Esophagus muscularis mucosa (tissue), 4 donors: ENCODE measurements around the gene CAMSAP2. TPM values are rescaled to one million over a fixed set of nuclear protein-coding genes. Genes with fewer than 3 reads are reported as not detected.

ENCODE experiments used
- DNase-seq: peaks from one replicate; pipeline ENCODE4 v3.0.0-alpha.2; 2017; ENCODE audit errors: extremely low spot score
- H3K27ac ChIP-seq, 4 donors: fragments of 200-600 bp; sonication (generic); replicated peaks in 1 of 4; 1 replicate in 3 of 4; 2 replicates in 1 of 4; pipeline ENCODE4 v1.5.1; 2016 to 2019; ENCODE audit warnings: mild to moderate bottlenecking in 1 of 4
- H3K27me3 ChIP-seq, 4 donors: fragments of 200-600 bp; sonication (generic); one replicate each; pipeline versions ENCODE4 v1.5.1 to v1.6.0; 2016 to 2019
- H3K36me3 ChIP-seq, 4 donors: fragments of 200-600 bp; sonication (generic); one replicate each; pipeline ENCODE4 v1.5.1; 2016 to 2019
- H3K4me1 ChIP-seq, 4 donors: fragments of 200-600 bp; sonication (generic); one replicate each; pipeline ENCODE4 v1.5.1; 2016 to 2019
- H3K4me3 ChIP-seq, 4 donors: fragments of 200-600 bp; sonication (generic); 1 replicate in 2 of 4; 2 replicates in 2 of 4; pipeline ENCODE4 v1.5.1; 2016 to 2019; ENCODE audit warnings: mild to moderate bottlenecking in 4 of 4, moderate library complexity in 1 of 4
- H3K9me3 ChIP-seq, 4 donors: fragments of 200-600 bp; sonication (generic); 1 replicate in 3 of 4; 2 replicates in 1 of 4; pipeline ENCODE4 v1.5.1; 2016 to 2019
- EP300 ChIP-seq: sonication (generic); formaldehyde crosslinking; IDR thresholded peaks from one replicate; pipeline ENCODE4 v1.6.1; 2017; ENCODE audit warnings: antibody characterized with exemption
- POLR2A ChIP-seq: fragments of 450-650 bp; IDR thresholded peaks from one replicate; pipeline ENCODE4 v1.6.1; 2017; ENCODE audit warnings: antibody characterized with exemption, moderate library complexity, mild to moderate bottlenecking, low read depth
- POLR2AphosphoS5 ChIP-seq, 2 donors: sonication (generic); formaldehyde crosslinking; IDR thresholded peaks; one replicate each; pipeline ENCODE4 v1.6.1; 2017; ENCODE audit warnings: antibody characterized with exemption in 2 of 2
- WGBS: methylation state at CpG from one replicate; pipeline ENCODE4 v1.1.5; 2018; 5-methylcytosine and 5-hydroxymethylcytosine counted together
- intact Hi-C: fragments of 100-400 bp; cut with DNase I; formaldehyde crosslinking; loops from one replicate; pipeline ENCODE4 v1.15.1; 2023
- total RNA-seq, 4 donors: library from RNA; depleted of rRNA; stranded (reverse); fragments of >200 nt; gene quantifications; one replicate each; pipeline versions ENCODE4 v1.1.0 to v1.2.1, GENCODE V29; 2016
- TF ChIP-seq, protein P1 (sequence below), 3 experiments: fragments of 200-600 bp in 2 of 3; fragments of 450-650 bp in 1 of 3; sonication (generic) in 2 of 3; IDR thresholded peaks; one replicate each; pipeline ENCODE4 v1.5.1; 2017 to 2019; ENCODE audit warnings: antibody characterized with exemption in 3 of 3, mild to moderate bottlenecking in 2 of 3, moderate library complexity in 1 of 3

CAMSAP2 gene
- total RNA-seq, 4 donors from 2014 or later: 34.6 to 44.0 (median 38.4) TPM

GRCh38 chr1:200831091-200831490, 92.4 kb downstream of the CAMSAP2 start:
- H3K9me3 ChIP-seq: no peaks in the 10 kb centered on the region
- intact Hi-C loops: no loop called here
- TF ChIP-seq POLR2AphosphoS5 (IDR thresholded peaks at IDR 0.05) (no peak), EP300 (no peak)
- no peak overlapping the region for H3K4me3 ChIP-seq
- H3K27ac ChIP-seq: no peak overlapping the region
- DNase-seq: no peak
- no peaks in the 10 kb centered on the region for H3K27me3 ChIP-seq
- H3K4me1 ChIP-seq: peaks cover 0 to 4% (median 0%) of the 10 kb centered on the region in 4 donors
- 78% methylated on average over 2 of the region's 2 CpGs for WGBS
- H3K36me3 ChIP-seq: peaks cover 0 to 15% (median 7%) of the 10 kb centered on the region in 4 donors

DNA sequence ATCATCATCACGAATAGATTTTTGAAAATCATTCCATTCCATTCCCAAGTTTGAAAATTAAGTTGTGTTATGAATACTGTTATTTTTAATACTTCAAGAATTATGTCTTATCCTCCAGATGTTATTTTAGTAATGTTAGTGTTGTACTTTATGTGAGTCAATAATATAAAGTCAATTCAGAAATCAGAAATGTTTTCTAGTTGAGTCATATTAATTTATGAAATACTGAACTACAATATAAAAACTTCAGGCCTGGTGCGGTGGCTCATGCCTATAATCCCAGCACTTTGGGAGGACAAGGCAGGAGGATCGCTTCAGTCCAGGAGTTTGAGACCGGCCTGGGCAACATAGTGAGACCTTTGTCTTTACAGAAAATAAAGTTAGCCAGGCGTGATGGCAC, 95.7 kb downstream of the CAMSAP2 start:
- no peaks in the 10 kb centered on the region for H3K27me3 ChIP-seq
- no peak overlapping the region for H3K4me3 ChIP-seq
- no peaks in the 10 kb centered on the region for H3K9me3 ChIP-seq
- 90% methylated on average over 5 of the region's 5 CpGs for WGBS
- peaks cover 0 to 21% (median 7%) of the 10 kb centered on the region in 4 donors for H3K36me3 ChIP-seq
- intact Hi-C loops: no loop called here
- H3K4me1 ChIP-seq: peaks cover 0 to 8% (median 2%) of the 10 kb centered on the region in 4 donors
- DNase-seq: no peak
- H3K27ac ChIP-seq: no peak overlapping the region
- TF ChIP-seq POLR2A: no peak
- TF ChIP-seq, protein P1, sequence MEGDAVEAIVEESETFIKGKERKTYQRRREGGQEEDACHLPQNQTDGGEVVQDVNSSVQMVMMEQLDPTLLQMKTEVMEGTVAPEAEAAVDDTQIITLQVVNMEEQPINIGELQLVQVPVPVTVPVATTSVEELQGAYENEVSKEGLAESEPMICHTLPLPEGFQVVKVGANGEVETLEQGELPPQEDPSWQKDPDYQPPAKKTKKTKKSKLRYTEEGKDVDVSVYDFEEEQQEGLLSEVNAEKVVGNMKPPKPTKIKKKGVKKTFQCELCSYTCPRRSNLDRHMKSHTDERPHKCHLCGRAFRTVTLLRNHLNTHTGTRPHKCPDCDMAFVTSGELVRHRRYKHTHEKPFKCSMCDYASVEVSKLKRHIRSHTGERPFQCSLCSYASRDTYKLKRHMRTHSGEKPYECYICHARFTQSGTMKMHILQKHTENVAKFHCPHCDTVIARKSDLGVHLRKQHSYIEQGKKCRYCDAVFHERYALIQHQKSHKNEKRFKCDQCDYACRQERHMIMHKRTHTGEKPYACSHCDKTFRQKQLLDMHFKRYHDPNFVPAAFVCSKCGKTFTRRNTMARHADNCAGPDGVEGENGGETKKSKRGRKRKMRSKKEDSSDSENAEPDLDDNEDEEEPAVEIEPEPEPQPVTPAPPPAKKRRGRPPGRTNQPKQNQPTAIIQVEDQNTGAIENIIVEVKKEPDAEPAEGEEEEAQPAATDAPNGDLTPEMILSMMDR (IDR thresholded peaks at IDR 0.05): no peak
- TF ChIP-seq EP300: no peak
- TF ChIP-seq POLR2AphosphoS5 (IDR thresholded peaks at IDR 0.05): no peak

DNA sequence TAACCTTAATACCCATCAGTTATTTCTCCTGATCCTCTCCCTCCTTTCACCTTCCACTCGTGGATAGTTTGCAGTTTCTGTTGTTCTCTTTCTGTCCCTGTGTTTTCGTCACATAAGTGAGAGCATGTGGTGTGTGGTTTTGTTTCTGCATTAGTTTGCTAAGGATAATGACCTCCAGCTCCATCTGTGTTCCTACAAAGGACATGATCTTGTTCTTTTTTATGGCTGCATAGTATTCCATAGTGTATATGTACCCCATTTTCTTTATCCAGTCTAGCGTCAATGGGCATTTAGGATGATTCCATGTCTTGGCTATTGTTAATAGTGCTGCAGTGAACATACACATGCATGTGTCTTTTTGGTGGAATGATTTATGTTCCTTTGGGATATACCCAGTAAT, 97.5 kb downstream of the CAMSAP2 start:
- Histone ChIP-seq H3K27ac (no peak overlapping the region), H3K4me1 (peaks cover 0 to 5% (median 2%) of the 10 kb centered on the region in 4 donors), H3K9me3 (no peaks in the 10 kb centered on the region), H3K36me3 (peaks cover 0 to 26% (median 10%) of the 10 kb centered on the region in 4 donors), H3K4me3 (no peak overlapping the region), H3K27me3 (no peaks in the 10 kb centered on the region)
- DNase-seq: no peak
- no peak for TF ChIP-seq EP300
- no peak for TF ChIP-seq POLR2A
- TF ChIP-seq, protein P1 (IDR thresholded peaks at IDR 0.05): no peak
- no peak for TF ChIP-seq POLR2AphosphoS5 (IDR thresholded peaks at IDR 0.05)
- intact Hi-C loops: no loop called here
- WGBS: 94% methylated on average over 3 of the region's 3 CpGs

GRCh38 chr1:200837931-200838571, 99.4 kb downstream of the CAMSAP2 start:
- DNase-seq: no peak
- no peaks in the 10 kb centered on the region for H3K9me3 ChIP-seq
- 36% methylated on average over 2 of the region's 2 CpGs for WGBS
- H3K4me1 ChIP-seq: peaks cover 0 to 4% (median 2%) of the 10 kb centered on the region in 4 donors
- no peak for TF ChIP-seq POLR2AphosphoS5 (IDR thresholded peaks at IDR 0.05)
- TF ChIP-seq, protein P1 (IDR thresholded peaks at IDR 0.05): peak; percentile 28 to 51 (median 37)
- H3K4me3 ChIP-seq: no peak overlapping the region
- intact Hi-C loops: no loop called here
- peaks cover 0 to 36% (median 11%) of the 10 kb centered on the region in 4 donors for H3K36me3 ChIP-seq
- H3K27me3 ChIP-seq: no peaks in the 10 kb centered on the region
- no peak overlapping the region for H3K27ac ChIP-seq

DNA sequence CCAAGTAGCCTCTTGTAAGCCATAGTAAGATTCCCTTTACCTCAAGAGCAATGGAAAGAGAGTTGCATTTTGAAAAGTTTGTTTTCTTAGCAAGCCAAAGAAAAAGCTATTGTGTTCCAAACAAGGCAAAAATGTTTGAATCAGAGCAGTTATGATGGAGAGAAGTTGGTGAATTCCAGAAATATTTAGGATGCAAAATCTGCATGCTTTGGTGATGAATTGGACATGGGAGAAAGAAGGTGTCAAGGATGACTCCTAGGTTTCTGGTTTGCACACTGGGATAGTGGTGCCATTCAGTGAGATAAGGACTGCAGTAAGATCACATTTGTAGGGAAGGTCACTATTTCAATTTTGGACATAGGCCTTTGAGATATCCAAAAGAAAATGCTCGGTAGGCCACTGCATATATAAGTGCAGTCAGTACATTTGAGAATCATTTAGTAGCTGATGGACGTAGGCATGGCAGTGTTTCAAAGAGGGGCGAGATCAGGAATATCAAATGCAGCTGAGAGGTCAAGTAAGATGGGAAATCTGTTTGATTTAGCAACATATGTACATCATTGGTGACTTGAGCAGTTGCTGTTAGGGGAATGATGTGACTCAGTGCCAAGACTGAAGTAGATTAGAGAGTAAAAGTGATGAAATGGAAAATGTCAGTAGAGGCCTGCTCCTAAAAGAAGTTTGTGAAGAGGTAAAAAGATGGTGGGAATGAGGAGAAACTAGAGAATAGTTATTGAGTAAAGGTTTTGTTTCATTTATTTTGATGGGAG, 100.2 kb downstream of the CAMSAP2 start:
- H3K9me3 ChIP-seq: no peaks in the 10 kb centered on the region
- no peak for TF ChIP-seq POLR2A
- TF ChIP-seq EP300: no peak
- TF ChIP-seq POLR2AphosphoS5 (IDR thresholded peaks at IDR 0.05): no peak
- TF ChIP-seq, protein P1 (IDR thresholded peaks at IDR 0.05): no peak
- H3K36me3 ChIP-seq: peaks cover 0 to 36% (median 11%) of the 10 kb centered on the region in 4 donors
- no peak overlapping the region for H3K4me3 ChIP-seq
- H3K27me3 ChIP-seq: no peaks in the 10 kb centered on the region
- intact Hi-C loops: no loop called here
- H3K4me1 ChIP-seq: peaks cover 0 to 4% (median 2%) of the 10 kb centered on the region in 4 donors
- no peak overlapping the region for H3K27ac ChIP-seq
- DNase-seq: no peak
- WGBS: 84% methylated on average over 3 of the region's 3 CpGs
